A549 (cell line): ENCODE data around the gene ATOH7. TPM values are rescaled to one million over a fixed set of nuclear protein-coding genes. Genes with fewer than 3 reads are reported as not detected.
A peak's percentile ranks its signal among the peaks of the same experiment; 100 is the strongest.

Experiments
- ATAC-seq, 2 experiments: fragments of 200-7000 bp in 1 of 2; fragments of >200 bp in 1 of 2; cut with Nextera tagmentation in 1 of 2; cut with Tn5 transposase in 1 of 2; 3 replicates each; pipeline versions ENCODE4 v1.8.0 to v1.9.1; 2018 to 2020; ENCODE audit warnings: mild to moderate bottlenecking in 1 of 2, moderate library complexity in 1 of 2
- CTCF ChIA-PET: fragments of 300-600 bp; sonication (Branson Sonifier 250); formaldehyde crosslinking; extraction: SDS; loops from one replicate; lab custom pipeline; 2021; ENCODE audit warnings: antibody characterized with exemption, inconsistent platforms; lab: Yijun Ruan, JAX
- POLR2A ChIA-PET: fragments of 350-600 bp; formaldehyde crosslinking; extraction: SDS; loops from one replicate; lab custom pipeline; 2021; ENCODE audit warnings: antibody characterized with exemption, inconsistent platforms; lab: Yijun Ruan, JAX
- DNase-seq, 2 experiments: peaks; one replicate each; pipeline versions ENCODE4 v3.0.0 to v3.0.0-alpha.2; 2011 to 2016; ENCODE audit warnings: low read depth in 1 of 2, low spot score in 1 of 2
- FAIRE-seq: peaks from 2 replicates; lab custom pipeline; 2011; peaks lifted over from hg19 to GRCh38; lab: Jason Lieb, UNC
- H3K27ac ChIP-seq, 2 experiments: fragments of >200 bp; sonication (Bioruptor Twin); formaldehyde crosslinking; 3 replicates each; pipeline ENCODE4 v1.5.1; 2016 to 2017
- H3K4me1 ChIP-seq: fragments of >200 bp; sonication (Bioruptor Twin); formaldehyde crosslinking; 3 replicates; pipeline ENCODE4 v1.6.1; 2016
- H3K4me2 ChIP-seq: fragments of >200 bp; sonication (Bioruptor Twin); formaldehyde crosslinking; 3 replicates; pipeline ENCODE4 v1.6.1; 2016
- H3K4me3 ChIP-seq: fragments of >200 bp; sonication (Bioruptor Twin); formaldehyde crosslinking; 3 replicates; pipeline ENCODE4 v1.5.1; 2016
- H3K9me3 ChIP-seq: fragments of >200 bp; sonication (Bioruptor Twin); formaldehyde crosslinking; 3 replicates; pipeline ENCODE4 v1.6.1; 2016
- CBX2 ChIP-seq: fragments of 200-600 bp; sonication (generic); IDR thresholded peaks from 2 replicates; pipeline ENCODE4 v1.6.1; 2016; ENCODE audit warnings: low read depth, mild to moderate bottlenecking, borderline replicate concordance
- CHD2 ChIP-seq: fragments of 150-350 bp; IDR thresholded peaks from 2 replicates; pipeline ENCODE4 v1.6.1; 2014; ENCODE audit warnings: low read length; ENCODE audit not compliant: partially characterized antibody
- CTCF ChIP-seq: fragments of >200 bp; sonication (Bioruptor Twin); formaldehyde crosslinking; IDR thresholded peaks from 3 replicates; pipeline ENCODE4 v1.5.1; 2016
- ELK1 ChIP-seq: fragments of 150-350 bp; IDR thresholded peaks from 2 replicates; pipeline ENCODE4 v1.6.1; 2014; ENCODE audit warnings: low read depth, mild to moderate bottlenecking, low read length
- FOSL2 ChIP-seq, 2 experiments: fragments of 450-650 bp in 1 of 2; fragments of >200 bp in 1 of 2; sonication (Bioruptor Twin) in 1 of 2; formaldehyde crosslinking; IDR thresholded peaks; 2 replicates each; pipeline versions ENCODE4 v1.5.0 to v1.6.1; 2016 to 2020; ENCODE audit warnings: mild to moderate bottlenecking in 1 of 2, moderate library complexity in 1 of 2
- GATA3 ChIP-seq: IDR thresholded peaks from 2 replicates; pipeline ENCODE4 v1.6.1; 2012; ENCODE audit warnings: borderline replicate concordance
- HDAC2 ChIP-seq: fragments of 200-600 bp; sonication (generic); IDR thresholded peaks from 2 replicates; pipeline ENCODE4 v1.6.1; 2016
- HEYL ChIP-seq: fragments of 250-450 bp; sonication (Bioruptor Pico); IDR thresholded peaks from 2 replicates; pipeline ENCODE4 v1.8.0; 2021; ENCODE audit warnings: mild to moderate bottlenecking, moderate library complexity
- HOXA7 ChIP-seq: fragments of 250-450 bp; sonication (Bioruptor Pico); IDR thresholded peaks from 2 replicates; pipeline ENCODE4 v1.5.0; 2020; ENCODE audit warnings: mild to moderate bottlenecking, moderate library complexity
- HOXB13 ChIP-seq: fragments of 250-450 bp; sonication (Bioruptor Pico); IDR thresholded peaks from 2 replicates; pipeline ENCODE4 v1.5.0; 2020; ENCODE audit warnings: low read depth, mild to moderate bottlenecking, moderate library complexity
- JUN ChIP-seq, 2 experiments: fragments of >200 bp; sonication (Bioruptor Twin); formaldehyde crosslinking; IDR thresholded peaks; 2 replicates in 1 of 2; 3 replicates in 1 of 2; pipeline ENCODE4 v1.6.1; 2016 to 2017
- KDM1A ChIP-seq: fragments of 200-600 bp; sonication (generic); IDR thresholded peaks from 2 replicates; pipeline ENCODE4 v1.6.1; 2016; ENCODE audit warnings: low read depth, mild to moderate bottlenecking
- MAFK ChIP-seq: fragments of 450-650 bp; IDR thresholded peaks from 2 replicates; pipeline ENCODE4 v1.6.1; 2014; ENCODE audit not compliant: partially characterized antibody
- MAX ChIP-seq: IDR thresholded peaks from 2 replicates; pipeline ENCODE4 v1.6.1; 2012
- NPAS2 ChIP-seq: fragments of 250-450 bp; sonication (Bioruptor Pico); IDR thresholded peaks from 2 replicates; pipeline ENCODE4 v1.8.0; 2022; ENCODE audit warnings: mild to moderate bottlenecking, moderate library complexity, borderline replicate concordance
- POLR2A ChIP-seq: IDR thresholded peaks from 2 replicates; pipeline ENCODE4 v1.6.1; 2012; ENCODE audit warnings: mild to moderate bottlenecking, low read length
- RAD21 ChIP-seq, 2 experiments: fragments of >200 bp in 1 of 2; sonication (Bioruptor Twin) in 1 of 2; formaldehyde crosslinking in 1 of 2; IDR thresholded peaks in 1 of 2; conservative IDR thresholded peaks in 1 of 2; 2 replicates in 1 of 2; 3 replicates in 1 of 2; pipeline ENCODE4 v1.6.1; 2012 to 2018; ENCODE audit warnings: inconsistent platforms in 1 of 2
- RCOR1 ChIP-seq: fragments of 150-350 bp; IDR thresholded peaks from 2 replicates; pipeline ENCODE4 v1.6.1; 2014; ENCODE audit warnings: antibody characterized with exemption, low read length, low read depth
- SMC3 ChIP-seq: fragments of >200 bp; sonication (Bioruptor Twin); formaldehyde crosslinking; IDR thresholded peaks from 3 replicates; pipeline ENCODE4 v1.6.1; 2018; ENCODE audit warnings: inconsistent platforms
- TFCP2L1 ChIP-seq: fragments of 250-450 bp; sonication (Bioruptor Pico); IDR thresholded peaks from 2 replicates; pipeline ENCODE4 v1.5.0; 2021; ENCODE audit warnings: mild to moderate bottlenecking
- TP53 ChIP-seq: fragments of 250-450 bp; sonication (Bioruptor Pico); IDR thresholded peaks from 2 replicates; pipeline ENCODE4 v1.5.0; 2021; ENCODE audit warnings: mild to moderate bottlenecking, moderate library complexity
- ZC3H11A ChIP-seq: fragments of 450-650 bp; IDR thresholded peaks from 2 replicates; pipeline ENCODE4 v1.6.1; 2014; ENCODE audit warnings: antibody characterized with exemption, mild to moderate bottlenecking
- ZSCAN20 ChIP-seq: fragments of 250-450 bp; sonication (Bioruptor Pico); IDR thresholded peaks from 2 replicates; pipeline ENCODE4 v1.8.0; 2022; ENCODE audit warnings: mild to moderate bottlenecking, moderate library complexity
- WGBS: methylation state at CpG from one replicate; pipeline ENCODE4 v1.1.6; 2017; ENCODE audit errors: missing lambda C conversion rate; 5-methylcytosine and 5-hydroxymethylcytosine counted together
- polyA plus RNA-seq, 4 experiments: library from polyadenylated mRNA; depleted of rRNA in 3 of 4; stranded (reverse); fragments of >200 nt; fragmentation: RNase III in 1 of 4; extraction: RNeasy Plus Mini Kit Qiagen cat#74134 plus additional on column Dnase treatment in 1 of 4; gene quantifications; 2 replicates in 3 of 4; 3 replicates in 1 of 4; pipeline ENCODE4 v1.2.3, GENCODE V29; 2011 to 2017
- TF ChIP-seq, protein P1 (sequence below): fragments of >200 bp; sonication (Bioruptor Twin); formaldehyde crosslinking; IDR thresholded peaks from 2 replicates; pipeline ENCODE4 v1.6.1; 2016
- TF ChIP-seq, protein P2 (sequence below): fragments of 450-650 bp; IDR thresholded peaks from 2 replicates; pipeline ENCODE4 v1.6.1; 2014; ENCODE audit warnings: antibody characterized with exemption

The ATOH7 gene
- polyA plus RNA-seq, 2 of the 4 experiments (the other 2 are of a cell fraction), result 0.18 to 0.27 TPM

DNA sequence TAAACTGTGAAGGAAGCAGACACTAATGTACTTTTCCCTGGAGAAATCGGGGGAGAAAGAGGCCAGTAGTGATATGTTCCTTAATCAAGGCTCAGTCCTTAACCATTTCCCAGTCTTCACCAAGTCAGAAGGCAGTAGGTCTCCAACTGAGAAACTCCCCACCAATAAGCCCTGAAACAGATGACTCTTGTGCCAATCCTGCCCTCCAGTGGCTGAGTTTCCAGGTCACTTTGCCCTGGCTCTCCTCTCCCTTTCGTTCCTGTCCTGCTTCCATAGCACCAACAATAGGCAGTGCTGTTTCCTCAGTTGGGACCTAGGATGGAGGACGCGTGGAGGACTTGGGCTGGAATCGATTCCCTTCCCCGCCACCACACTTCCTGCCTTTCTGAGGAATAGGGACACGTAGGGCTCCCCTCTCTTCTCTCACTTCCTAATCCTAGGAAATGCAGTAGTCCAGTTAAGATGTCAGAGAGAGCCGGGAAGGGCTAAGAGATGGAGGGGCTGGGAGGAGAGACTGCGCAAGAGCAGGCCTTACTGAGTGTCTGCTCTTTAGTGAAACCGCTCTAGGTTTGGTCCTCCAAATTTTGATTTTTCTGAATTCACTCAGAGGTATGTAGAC is 23.4 kb downstream of the ATOH7 start:
- peak; percentile 78 to 90 for DNase-seq
- H3K4me2 ChIP-seq, result peak overlapping the region; percentile 46
- WGBS, result 33% methylated on average over 10 of the region's 10 CpGs
- H3K4me1 ChIP-seq, result peaks cover 11% of the 10 kb centered on the region; the same call in 2 of the 3 replicates
- POLR2A ChIA-PET, result no interaction called here
- TF ChIP-seq CTCF (peak; percentile 92), CBX2 (no peak), RCOR1 (no peak), SMC3 (peak; percentile 97), MAX (peak; percentile 13; the same call in 1 of the 2 replicates), POLR2A (no peak), FOSL2 (IDR thresholded peaks at IDR 0.05) (no peak), FOSL2 (CRISPR knock-in tag; IDR thresholded peaks at IDR 0.05) (no peak), HDAC2 (no peak), RAD21 (conservative IDR thresholded peaks at IDR 0.05 in 1 of 2, IDR thresholded peaks at IDR 0.05 in 1 of 2) (peak; percentile 97 to 99), NPAS2 (CRISPR knock-in tag) (no peak), KDM1A (no peak), HOXA7 (CRISPR knock-in tag) (no peak)
- TF ChIP-seq, protein P1, sequence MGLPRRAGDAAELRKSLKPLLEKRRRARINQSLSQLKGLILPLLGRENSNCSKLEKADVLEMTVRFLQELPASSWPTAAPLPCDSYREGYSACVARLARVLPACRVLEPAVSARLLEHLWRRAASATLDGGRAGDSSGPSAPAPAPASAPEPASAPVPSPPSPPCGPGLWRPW, result no peak
- TF ChIP-seq, all 56 proteins: peak for 4
- H3K27ac ChIP-seq, result peak overlapping the region; percentile 26 to 76; a peak in 5 of 6 replicates
- ATAC-seq (peak; percentile 96 to 99), FAIRE-seq (peak; percentile 70)
- CTCF ChIA-PET, result interaction anchor here (0.7 to 6.3 kb wide), 25 partner anchors 8 to 444 kb away, joined by 3 to 68 read pairs (median 4); partner anchors contain the start of gene ATOH7
- no peaks in the 10 kb centered on the region for H3K9me3 ChIP-seq
- no peak overlapping the region for H3K4me3 ChIP-seq

DNA sequence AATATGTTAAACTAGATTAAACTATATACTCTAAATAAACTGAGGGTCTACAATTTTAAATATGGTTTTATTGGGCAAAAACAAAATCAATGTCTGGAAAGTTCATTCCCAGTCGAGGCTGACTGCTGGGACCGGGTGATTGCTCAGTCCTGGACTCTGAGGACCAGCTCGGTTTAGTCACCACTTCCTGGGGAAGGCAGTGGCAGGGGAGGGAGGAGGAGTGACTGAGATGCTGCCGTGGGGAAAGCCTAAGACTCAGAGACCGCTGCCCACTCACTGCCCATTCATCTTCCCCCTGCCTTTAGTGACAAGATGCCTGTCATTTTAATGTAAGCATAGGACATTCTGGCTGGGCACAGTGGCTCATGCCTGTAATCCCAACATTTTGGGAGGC is 29.0 kb downstream of the ATOH7 start:
- DNase-seq, result no peak
- H3K4me3 ChIP-seq, result no peak overlapping the region
- TF ChIP-seq HOXA7 (CRISPR knock-in tag) (no peak), HOXB13 (CRISPR knock-in tag) (no peak), ZSCAN20 (CRISPR knock-in tag) (no peak), GATA3 (no peak), MAFK (no peak), ZC3H11A (no peak), HEYL (CRISPR knock-in tag) (no peak), TP53 (no peak), RCOR1 (no peak), ELK1 (no peak), JUN (IDR thresholded peaks at IDR 0.05) (no peak), CHD2 (no peak), TFCP2L1 (no peak)
- TF ChIP-seq, protein P2, sequence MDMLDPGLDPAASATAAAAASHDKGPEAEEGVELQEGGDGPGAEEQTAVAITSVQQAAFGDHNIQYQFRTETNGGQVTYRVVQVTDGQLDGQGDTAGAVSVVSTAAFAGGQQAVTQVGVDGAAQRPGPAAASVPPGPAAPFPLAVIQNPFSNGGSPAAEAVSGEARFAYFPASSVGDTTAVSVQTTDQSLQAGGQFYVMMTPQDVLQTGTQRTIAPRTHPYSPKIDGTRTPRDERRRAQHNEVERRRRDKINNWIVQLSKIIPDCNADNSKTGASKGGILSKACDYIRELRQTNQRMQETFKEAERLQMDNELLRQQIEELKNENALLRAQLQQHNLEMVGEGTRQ, result no peak
- TF ChIP-seq, all 56 proteins: peak for 0
- peak; percentile 24 to 57; a peak in 3 of 6 replicates for ATAC-seq
- Histone ChIP-seq H3K9me3 (no peaks in the 10 kb centered on the region), H3K4me2 (no peak overlapping the region), H3K27ac (no peak overlapping the region), H3K4me1 (peaks cover 8% of the 10 kb centered on the region; the same call in 1 of the 3 replicates)
- CTCF ChIA-PET, result interaction anchor here (0.6 to 3.5 kb wide), 7 partner anchors 11 to 348 kb away, joined by 3 to 20 read pairs (median 3); no protein-coding TSS in a partner anchor
- 33% methylated on average over 5 of the region's 5 CpGs for WGBS
- POLR2A ChIA-PET, result no interaction called here
- no peak for FAIRE-seq
